ENCODE data around the gene LENG8. TPM values are rescaled to one million over a fixed set of nuclear protein-coding genes. Genes with fewer than 3 reads are reported as not detected.

The LENG8 gene
- total and polyA plus RNA-seq, 2 of the 13 experiments (the other 11 are each of a cell fraction or from before 2014, with no cell fraction given), result 14.3 to 41.9 TPM

GRCh38 chr19:54448774-54449700 lies at the start of gene LENG8 (continued):
- peak; percentile 77; the same call in 1 of the 2 replicates for TF ChIP-seq ZNF678 (CRISPR knock-in tag; IDR thresholded peaks at IDR 0.05)
- TF ChIP-seq PAX8 (CRISPR knock-in tag; IDR thresholded peaks at IDR 0.05; ENCODE audit: borderline replicate concordance), result peak; percentile 82; the same call in 1 of the 2 replicates
- 0 out of 2 replicates have a peak, but pooled peaks have one; percentile 37 for TF ChIP-seq RAD21 (CRISPR knock-in tag; IDR thresholded peaks at IDR 0.05)
- peak; percentile 71 for TF ChIP-seq POGZ (CRISPR knock-in tag; IDR thresholded peaks at IDR 0.05)
- peak; percentile 80; the same call in 1 of the 2 replicates for TF ChIP-seq SNAI1 (CRISPR knock-in tag; IDR thresholded peaks at IDR 0.05; ENCODE audit: borderline replicate concordance)
- no peak for TF ChIP-seq FIP1L1 (IDR thresholded peaks at IDR 0.05; ENCODE audit: borderline replicate concordance, insufficient read depth, low read depth, low read length)
- TF ChIP-seq ZNF740 (CRISPR knock-in tag; IDR thresholded peaks at IDR 0.05), result no peak; the same call in 1 of the 2 replicates
- TF ChIP-seq ZNF510 (CRISPR knock-in tag; IDR thresholded peaks at IDR 0.05; ENCODE audit: low read depth), result peak; percentile 50; the same call in 1 of the 2 replicates
- peak; percentile 60; the same call in 1 of the 2 replicates for TF ChIP-seq GPN1 (CRISPR knock-in tag; IDR thresholded peaks at IDR 0.05; ENCODE audit: borderline replicate concordance)
- no peak for TF ChIP-seq ZNF646 (CRISPR knock-in tag; IDR thresholded peaks at IDR 0.05)
- no peak for TF ChIP-seq ZNF674 (CRISPR knock-in tag; IDR thresholded peaks at IDR 0.05; ENCODE audit: low read depth)
- no peak; the same call in 1 of the 2 replicates for TF ChIP-seq ZBTB7A (CRISPR knock-in tag; IDR thresholded peaks at IDR 0.05)
- TF ChIP-seq MYC (CRISPR knock-in tag; IDR thresholded peaks at IDR 0.05; ENCODE audit: borderline replicate concordance), result peak; percentile 83
- TF ChIP-seq CAMTA2 (CRISPR knock-in tag; IDR thresholded peaks at IDR 0.05; ENCODE audit: borderline replicate concordance), result 0 out of 2 replicates have a peak, but pooled peaks have one; percentile 31
- TF ChIP-seq ZNF205 (CRISPR knock-in tag; IDR thresholded peaks at IDR 0.05), result 0 out of 2 replicates have a peak, but pooled peaks have one; percentile 21
- TF ChIP-seq WIZ (CRISPR knock-in tag; IDR thresholded peaks at IDR 0.05), result no peak
- TF ChIP-seq AGO2 (optimal IDR thresholded peaks at IDR 0.05; ENCODE audit: low read depth, low read length), result peak; percentile 88
- no peak for TF ChIP-seq ZNF605 (CRISPR knock-in tag; IDR thresholded peaks at IDR 0.05)
- TF ChIP-seq ZNF816 (CRISPR knock-in tag; IDR thresholded peaks at IDR 0.05; ENCODE audit: borderline replicate concordance), result no peak
- peak; percentile 76; the same call in 1 of the 2 replicates for TF ChIP-seq ZNF768 (CRISPR knock-in tag; IDR thresholded peaks at IDR 0.05)
- peak; percentile 52; the same call in 1 of the 2 replicates for TF ChIP-seq JUND (CRISPR knock-in tag; IDR thresholded peaks at IDR 0.05)
- TF ChIP-seq HMG20A (CRISPR knock-in tag; IDR thresholded peaks at IDR 0.05; ENCODE audit: borderline replicate concordance), result no peak

All from HepG2 (cell line).